Transverse colon (tissue), 4 donors: Measurements from ENCODE around the gene MYO18B. TPM values are rescaled to one million over a fixed set of nuclear protein-coding genes. Genes with fewer than 3 reads are reported as not detected.

ENCODE experiments used
- DNase-seq: peaks from one replicate; pipeline ENCODE4 v3.0.0-alpha.2; 2019
- H3K27ac ChIP-seq, 4 donors: fragments of 200-600 bp; sonication (generic); 2 replicates each; pipeline ENCODE4 v1.5.1; 2016 to 2018; ENCODE audit warnings: inconsistent platforms in 4 of 4
- H3K27me3 ChIP-seq: fragments of 200-600 bp; sonication (generic); 2 replicates; pipeline ENCODE4 v1.5.1; 2017; ENCODE audit warnings: inconsistent platforms
- H3K36me3 ChIP-seq, 4 donors: fragments of 200-600 bp; sonication (generic); 2 replicates each; pipeline ENCODE4 v1.5.1; 2017 to 2019; ENCODE audit warnings: inconsistent platforms in 4 of 4
- H3K4me1 ChIP-seq, 4 donors: fragments of 200-600 bp; sonication (generic); 2 replicates each; pipeline ENCODE4 v1.5.1; 2017 to 2020; ENCODE audit warnings: inconsistent platforms in 4 of 4
- H3K4me3 ChIP-seq, 4 donors: fragments of 200-600 bp; sonication (generic); 1 replicate in 1 of 4; 2 replicates in 3 of 4; pipeline versions ENCODE4 v1.5.1 to v1.6.1; 2017 to 2019; ENCODE audit warnings: inconsistent platforms in 4 of 4
- H3K9me3 ChIP-seq, 2 donors: fragments of 200-600 bp; sonication (generic); 2 replicates each; pipeline ENCODE4 v1.5.1; 2017 to 2019; ENCODE audit warnings: inconsistent platforms in 2 of 2
- EP300 ChIP-seq: sonication (generic); formaldehyde crosslinking; IDR thresholded peaks from one replicate; pipeline ENCODE4 v1.6.1; 2017; ENCODE audit warnings: antibody characterized with exemption, low read depth
- POLR2A ChIP-seq: fragments of 450-650 bp; IDR thresholded peaks from one replicate; pipeline ENCODE4 v1.6.1; 2016; ENCODE audit warnings: antibody characterized with exemption, mild to moderate bottlenecking, moderate library complexity
- POLR2AphosphoS5 ChIP-seq, 3 donors: sonication (generic); formaldehyde crosslinking; IDR thresholded peaks; one replicate each; pipeline ENCODE4 v1.6.1; 2016; ENCODE audit warnings: antibody characterized with exemption in 3 of 3
- WGBS, 2 donors: methylation state at CpG; one replicate each; pipeline ENCODE4 v1.1.5; 2018; ENCODE audit warnings: low coverage in 1 of 2; 5-methylcytosine and 5-hydroxymethylcytosine counted together
- in situ Hi-C, 4 donors: fragments of 200-750 bp; cut with MboI; loops; one replicate each; pipeline versions ENCODE4 v1.15.0 to v1.15.1; 2017; ENCODE audit warnings: low sequenced_read_pairs in 3 of 4, low pct_ligation_motif_present in 1 of 4, low pct_unique_long_range_greater_than_20kb in 1 of 4
- intact Hi-C: fragments of 100-400 bp; cut with DNase I; formaldehyde crosslinking; loops from one replicate; pipeline ENCODE4 v1.15.1; 2023; ENCODE audit warnings: low total_unique reads
- total RNA-seq, 4 donors: library from RNA; depleted of rRNA; stranded (reverse); fragments of >200 nt; gene quantifications; one replicate each; pipeline ENCODE4 v1.1.0, GENCODE V29; 2016
- TF ChIP-seq, protein P1 (sequence below), 5 experiments: fragments of 200-600 bp in 3 of 5; fragments of 450-650 bp in 2 of 5; sonication (generic) in 3 of 5; IDR thresholded peaks; 1 replicate in 2 of 5; 2 replicates in 3 of 5; pipeline ENCODE4 v1.5.1; 2016 to 2017; ENCODE audit warnings: antibody characterized with exemption in 5 of 5, inconsistent platforms in 3 of 5, mild to moderate bottlenecking in 2 of 5, moderate library complexity in 1 of 5

The MYO18B gene
- total RNA-seq, 4 donors from 2014 or later: 0.27 TPM; not detected in 3

DNA sequence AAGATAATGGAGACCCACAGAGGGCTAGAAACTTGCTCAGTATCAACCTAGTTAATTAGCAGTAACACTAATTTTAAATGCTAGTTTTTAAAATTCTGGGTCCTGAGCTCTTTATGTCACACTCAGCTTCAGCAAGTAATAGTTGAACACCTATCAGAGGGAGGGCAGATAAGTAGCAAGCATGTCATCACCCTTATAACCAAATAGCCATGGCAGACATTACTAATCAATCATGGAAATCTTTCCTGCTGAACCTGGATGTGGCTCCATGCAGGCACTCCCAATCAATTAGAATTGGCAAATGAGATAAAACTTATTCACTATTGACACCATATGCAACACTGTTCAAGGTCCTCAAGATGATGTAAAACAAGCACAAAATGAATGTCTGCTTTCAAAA lies 315.7 kb downstream of the MYO18B start:
- Histone ChIP-seq H3K4me1 (no peaks in the 10 kb centered on the region), H3K9me3 (no peaks in the 10 kb centered on the region), H3K36me3 (no peaks in the 10 kb centered on the region), H3K27ac (no peak overlapping the region), H3K27me3 (peaks cover 23% of the 10 kb centered on the region), H3K4me3 (no peak overlapping the region)
- intact Hi-C loops (no loop called here), in situ Hi-C loops (no loop called here)
- DNase-seq: no peak
- TF ChIP-seq, protein P1, sequence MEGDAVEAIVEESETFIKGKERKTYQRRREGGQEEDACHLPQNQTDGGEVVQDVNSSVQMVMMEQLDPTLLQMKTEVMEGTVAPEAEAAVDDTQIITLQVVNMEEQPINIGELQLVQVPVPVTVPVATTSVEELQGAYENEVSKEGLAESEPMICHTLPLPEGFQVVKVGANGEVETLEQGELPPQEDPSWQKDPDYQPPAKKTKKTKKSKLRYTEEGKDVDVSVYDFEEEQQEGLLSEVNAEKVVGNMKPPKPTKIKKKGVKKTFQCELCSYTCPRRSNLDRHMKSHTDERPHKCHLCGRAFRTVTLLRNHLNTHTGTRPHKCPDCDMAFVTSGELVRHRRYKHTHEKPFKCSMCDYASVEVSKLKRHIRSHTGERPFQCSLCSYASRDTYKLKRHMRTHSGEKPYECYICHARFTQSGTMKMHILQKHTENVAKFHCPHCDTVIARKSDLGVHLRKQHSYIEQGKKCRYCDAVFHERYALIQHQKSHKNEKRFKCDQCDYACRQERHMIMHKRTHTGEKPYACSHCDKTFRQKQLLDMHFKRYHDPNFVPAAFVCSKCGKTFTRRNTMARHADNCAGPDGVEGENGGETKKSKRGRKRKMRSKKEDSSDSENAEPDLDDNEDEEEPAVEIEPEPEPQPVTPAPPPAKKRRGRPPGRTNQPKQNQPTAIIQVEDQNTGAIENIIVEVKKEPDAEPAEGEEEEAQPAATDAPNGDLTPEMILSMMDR (IDR thresholded peaks at IDR 0.05): no peak
- TF ChIP-seq POLR2AphosphoS5 (IDR thresholded peaks at IDR 0.05): no peak

DNA sequence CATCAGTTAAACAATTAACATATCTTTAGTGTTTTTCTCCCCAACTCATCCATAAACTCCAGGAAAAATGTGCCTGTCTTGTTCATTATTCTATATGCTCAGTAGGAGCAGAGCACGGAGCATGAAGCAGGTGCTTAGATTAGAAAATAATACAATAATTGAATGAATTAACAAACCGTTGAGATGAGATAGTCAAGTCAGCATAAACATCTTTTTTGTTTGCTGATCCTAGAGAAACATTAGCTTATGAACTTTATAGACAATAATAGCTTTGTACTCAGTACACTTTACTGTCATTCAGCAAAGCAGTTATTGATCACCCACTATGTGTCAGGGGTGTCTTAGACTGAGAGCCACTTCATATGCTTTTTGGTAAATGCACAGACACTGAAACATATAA lies 322.1 kb downstream of the MYO18B start:
- intact Hi-C loops: no loop called here
- peaks cover 16% of the 10 kb centered on the region for H3K27me3 ChIP-seq
- H3K36me3 ChIP-seq: no peaks in the 10 kb centered on the region
- WGBS, 2 donors: 63 to 65% methylated on average over 2 of the region's 2 CpGs
- H3K4me3 ChIP-seq: no peak overlapping the region
- no peak overlapping the region for H3K27ac ChIP-seq
- in situ Hi-C loops: no loop called here
- TF ChIP-seq POLR2A: no peak
- no peak for TF ChIP-seq EP300
- no peak for TF ChIP-seq POLR2AphosphoS5 (IDR thresholded peaks at IDR 0.05)
- TF ChIP-seq, protein P1 (IDR thresholded peaks at IDR 0.05): no peak
- no peaks in the 10 kb centered on the region for H3K9me3 ChIP-seq
- no peaks in the 10 kb centered on the region for H3K4me1 ChIP-seq
- no peak for DNase-seq

DNA sequence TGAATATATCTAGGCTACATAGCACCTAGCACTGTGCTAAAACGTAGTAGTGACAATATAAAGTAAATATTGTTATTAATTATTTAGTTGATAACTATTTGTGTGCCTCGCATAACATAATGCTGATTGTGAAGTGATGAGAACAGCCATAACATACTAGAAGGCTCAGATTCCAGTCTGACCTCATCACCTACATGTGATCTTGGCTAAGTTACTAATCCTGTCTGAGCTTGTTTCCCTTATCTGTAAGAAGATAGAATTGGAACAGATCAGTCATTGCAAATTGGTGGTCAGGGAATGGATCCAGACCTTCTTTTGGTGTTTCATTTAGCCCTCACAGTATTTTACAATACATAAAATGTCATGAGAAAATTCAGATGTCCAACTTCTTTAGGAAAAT lies 323.9 kb downstream of the MYO18B start:
- Histone ChIP-seq H3K4me3 (no peak overlapping the region), H3K4me1 (no peaks in the 10 kb centered on the region), H3K9me3 (no peaks in the 10 kb centered on the region), H3K27ac (no peak overlapping the region), H3K36me3 (no peaks in the 10 kb centered on the region), H3K27me3 (peaks cover 10% of the 10 kb centered on the region)
- no peak for TF ChIP-seq POLR2A
- TF ChIP-seq, protein P1 (IDR thresholded peaks at IDR 0.05): no peak
- no peak for TF ChIP-seq POLR2AphosphoS5 (IDR thresholded peaks at IDR 0.05)
- no peak for TF ChIP-seq EP300
- 57 to 58% methylated on average over 2 of the region's 2 CpGs for WGBS, 2 donors
- in situ Hi-C loops: no loop called here
- intact Hi-C loops: no loop called here
- DNase-seq: no peak

DNA sequence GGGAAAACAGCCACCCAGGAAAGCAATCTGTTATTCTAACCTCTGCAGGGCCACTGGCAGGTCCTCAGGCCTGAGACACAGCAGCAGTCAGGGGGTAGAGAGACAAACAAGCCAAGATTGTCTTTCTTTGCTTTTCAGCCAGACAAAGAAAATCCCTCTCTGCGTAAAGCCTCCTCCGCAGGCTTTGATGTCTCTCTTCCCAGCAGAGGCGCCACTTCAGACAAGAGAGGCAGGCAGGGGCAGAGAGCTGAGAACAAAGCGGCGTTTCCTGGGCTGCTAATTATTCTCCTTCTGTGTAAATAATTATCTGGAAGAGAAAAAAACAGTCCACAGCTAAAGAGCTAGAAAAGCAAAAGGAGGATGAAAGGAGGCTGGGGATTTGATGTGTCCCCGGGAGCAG lies 324.5 kb downstream of the MYO18B start:
- Histone ChIP-seq H3K9me3 (no peaks in the 10 kb centered on the region), H3K4me3 (no peak overlapping the region), H3K36me3 (no peaks in the 10 kb centered on the region), H3K27ac (no peak overlapping the region), H3K4me1 (no peaks in the 10 kb centered on the region), H3K27me3 (peaks cover 9% of the 10 kb centered on the region)
- in situ Hi-C loops (no loop called here), intact Hi-C loops (no loop called here)
- TF ChIP-seq POLR2A (no peak), EP300 (no peak), POLR2AphosphoS5 (IDR thresholded peaks at IDR 0.05) (no peak)
- TF ChIP-seq, protein P1 (IDR thresholded peaks at IDR 0.05): no peak
- no peak for DNase-seq
- 15% methylated on average over 6 of the region's 6 CpGs; no CpG with 5 or more reads in 1 of the 2 donors for WGBS, 2 donors
